CD4-positive, alpha-beta memory T cell (primary cell): ENCODE data around the gene VWC2L. TPM values are rescaled to one million over a fixed set of nuclear protein-coding genes. Genes with fewer than 3 reads are reported as not detected.

Experiments used
- CTCF ChIA-PET: fragments of 350-600 bp; sonication (Branson Sonifier 250); formaldehyde crosslinking; loops from one replicate; lab custom pipeline; 2021; ENCODE audit warnings: inconsistent platforms; ENCODE audit not compliant: partially characterized antibody; lab: Charles Lee
- POLR2A ChIA-PET: fragments of 350-600 bp; sonication (Branson Sonifier 250); formaldehyde crosslinking; loops from one replicate; lab custom pipeline; 2021; ENCODE audit not compliant: partially characterized antibody; lab: Charles Lee
- DNase-seq, 5 donors: peaks; one replicate each; pipeline versions ENCODE4 v3.0.0 to v3.0.0-alpha.2; 2020 to 2022; ENCODE audit warnings: mixed read lengths in 1 of 5
- H3K27ac ChIP-seq: one replicate; pipeline ENCODE4 v1.7.0; 2013; ENCODE audit warnings: low read depth, low read length
- H3K27me3 ChIP-seq: 2 replicates; pipeline ENCODE4 v1.7.0; 2013; ENCODE audit warnings: mild to moderate bottlenecking, low read length, moderate library complexity; ENCODE audit not compliant: insufficient read depth
- H3K36me3 ChIP-seq: 2 replicates; pipeline ENCODE4 v1.7.0; 2013; ENCODE audit warnings: mild to moderate bottlenecking, low read length, moderate library complexity; ENCODE audit not compliant: insufficient read depth
- H3K4me1 ChIP-seq: 2 replicates; pipeline ENCODE4 v1.7.0; 2013; ENCODE audit warnings: mild to moderate bottlenecking, low read length, moderate library complexity; ENCODE audit not compliant: insufficient read depth
- H3K4me3 ChIP-seq, 2 donors: one replicate each; pipeline ENCODE4 v1.7.0; 2013; ENCODE audit warnings: low read length in 2 of 2, mild to moderate bottlenecking in 1 of 2
- H3K9me3 ChIP-seq, 2 donors: one replicate each; pipeline ENCODE4 v1.7.0; 2013; ENCODE audit warnings: low read length in 2 of 2, control low read depth in 1 of 2; ENCODE audit not compliant: control insufficient read depth in 1 of 2
- H3K27ac Mint-ChIP-seq, 7 donors: one replicate each; pipeline ENCODE4 v1.8.0; 2020 to 2021; ENCODE audit warnings: mixed read lengths in 7 of 7, mild to moderate bottlenecking in 6 of 7, inconsistent platforms in 3 of 7, moderate library complexity in 3 of 7
- H3K27me3 Mint-ChIP-seq, 2 donors: one replicate each; pipeline ENCODE4 v1.8.0; 2020 to 2021; ENCODE audit warnings: mixed read lengths in 2 of 2
- H3K36me3 Mint-ChIP-seq, 2 donors: one replicate each; pipeline ENCODE4 v1.8.0; 2020 to 2021; ENCODE audit warnings: mixed read lengths in 2 of 2, inconsistent platforms in 1 of 2, mild to moderate bottlenecking in 1 of 2
- H3K4me1 Mint-ChIP-seq, 4 donors: one replicate each; pipeline ENCODE4 v1.8.0; 2020 to 2021; ENCODE audit warnings: mixed read lengths in 4 of 4, mild to moderate bottlenecking in 1 of 4
- H3K4me3 Mint-ChIP-seq, 8 donors: one replicate each; pipeline ENCODE4 v1.8.0; 2020 to 2021; ENCODE audit warnings: mixed read lengths in 8 of 8, mild to moderate bottlenecking in 7 of 8, moderate library complexity in 6 of 8, inconsistent platforms in 3 of 8
- H3K9me3 Mint-ChIP-seq, 8 donors: one replicate each; pipeline ENCODE4 v1.8.0; 2020 to 2021; ENCODE audit warnings: mixed read lengths in 8 of 8, mild to moderate bottlenecking in 5 of 8, inconsistent platforms in 3 of 8, moderate library complexity in 1 of 8
- intact Hi-C: fragments of 100-400 bp; cut with micrococcal nuclease; formaldehyde crosslinking; loops from one replicate; pipeline ENCODE4 v1.15.1; 2023
- polyA plus RNA-seq, 2 donors: library from polyadenylated mRNA; unstranded; fragments of 300-500 nt; fragmentation: Illumina TruSeq; gene quantifications; one replicate each; pipeline ENCODE4 v1.2.3, GENCODE V29; 2021
- total RNA-seq, 2 experiments: library from RNA; stranded (reverse); gene quantifications; one replicate each; pipeline ENCODE4 v1.2.3, GENCODE V29; 2021

VWC2L gene
- total and polyA plus RNA-seq, 4 experiments from 2014 or later = not detected

DNA sequence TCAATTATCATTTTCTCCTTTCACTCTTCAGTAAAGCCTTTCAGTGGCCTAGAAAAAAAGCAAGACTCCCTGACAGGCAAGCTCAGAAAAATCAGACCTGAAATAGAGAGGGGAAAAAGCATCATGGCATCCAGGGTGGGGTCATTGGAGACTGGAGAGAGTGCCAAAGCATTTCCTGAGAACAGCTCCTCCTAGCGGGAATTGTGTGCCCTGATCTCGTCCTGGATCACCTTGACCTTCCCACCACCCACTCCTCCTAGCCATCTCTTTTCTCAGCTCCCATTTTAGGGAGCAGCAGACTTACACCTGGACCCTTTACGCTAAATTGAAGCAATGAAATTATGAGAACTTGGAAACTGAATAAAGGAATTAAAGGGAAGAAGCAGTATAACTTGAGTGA lies 176.6 kb downstream of the VWC2L start:
- Mint-ChIP-seq H3K36me3 (no peaks in the 10 kb centered on the region), H3K9me3 (peaks cover 0 to 5% (median 2%) of the 10 kb centered on the region in 8 donors), H3K4me3 (no peak overlapping the region), H3K4me1 (no peaks in the 10 kb centered on the region), H3K27me3 (no peaks in the 10 kb centered on the region), H3K27ac (no peak overlapping the region)
- no peaks in the 10 kb centered on the region for H3K4me1 ChIP-seq
- no peaks in the 10 kb centered on the region for H3K9me3 ChIP-seq
- no peak overlapping the region for H3K4me3 ChIP-seq
- no peak for DNase-seq
- H3K27me3 ChIP-seq = no peaks in the 10 kb centered on the region
- CTCF ChIA-PET = no interaction called here
- POLR2A ChIA-PET = no interaction called here
- H3K36me3 ChIP-seq = no peaks in the 10 kb centered on the region
- no peak overlapping the region for H3K27ac ChIP-seq
- intact Hi-C loops = no loop called here

GRCh38 chr2:214591366-214591765 lies 180.5 kb downstream of the VWC2L start:
- Mint-ChIP-seq H3K27me3 (no peaks in the 10 kb centered on the region), H3K4me1 (no peaks in the 10 kb centered on the region), H3K9me3 (peaks cover 0 to 5% (median 2%) of the 10 kb centered on the region in 8 donors), H3K36me3 (no peaks in the 10 kb centered on the region), H3K4me3 (no peak overlapping the region), H3K27ac (no peak overlapping the region)
- Histone ChIP-seq H3K27me3 (no peaks in the 10 kb centered on the region), H3K27ac (no peak overlapping the region), H3K4me1 (no peaks in the 10 kb centered on the region), H3K36me3 (no peaks in the 10 kb centered on the region), H3K4me3 (no peak overlapping the region), H3K9me3 (no peaks in the 10 kb centered on the region)
- intact Hi-C loops = no loop called here
- DNase-seq = no peak
- POLR2A ChIA-PET = no interaction called here
- CTCF ChIA-PET = no interaction called here

GRCh38 chr2:214592011-214592410 lies 181.2 kb downstream of the VWC2L start:
- no peak for DNase-seq
- Mint-ChIP-seq H3K36me3 (no peaks in the 10 kb centered on the region), H3K4me1 (no peaks in the 10 kb centered on the region), H3K9me3 (peaks cover 0 to 5% (median 2%) of the 10 kb centered on the region in 8 donors), H3K27me3 (no peaks in the 10 kb centered on the region), H3K27ac (no peak overlapping the region), H3K4me3 (no peak overlapping the region)
- Histone ChIP-seq H3K36me3 (no peaks in the 10 kb centered on the region), H3K27me3 (no peaks in the 10 kb centered on the region), H3K4me3 (no peak overlapping the region), H3K27ac (no peak overlapping the region), H3K9me3 (no peaks in the 10 kb centered on the region), H3K4me1 (no peaks in the 10 kb centered on the region)
- CTCF ChIA-PET = no interaction called here
- intact Hi-C loops = no loop called here
- POLR2A ChIA-PET = no interaction called here

DNA sequence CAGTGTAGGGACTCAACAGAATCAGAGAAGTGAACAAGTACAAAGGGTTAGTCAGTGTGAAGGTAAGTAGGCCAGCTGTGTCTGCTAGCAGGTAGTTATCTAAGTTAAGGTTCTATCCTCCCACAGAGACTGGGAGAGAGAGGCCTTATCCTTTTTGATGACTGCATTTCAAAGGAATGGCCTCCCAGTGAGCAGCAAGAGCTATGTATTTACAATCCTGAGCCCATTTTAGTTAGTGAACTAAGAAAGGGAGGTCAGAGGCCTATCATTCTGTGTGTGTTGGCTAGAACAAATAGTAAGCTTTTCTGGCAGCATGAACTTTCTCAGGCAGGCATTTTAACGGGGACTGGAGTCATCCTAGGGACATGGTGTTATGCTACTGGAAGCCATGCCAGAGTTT lies 182.9 kb downstream of the VWC2L start:
- CTCF ChIA-PET = interaction anchor here (0.6 kb wide), 1 partner anchor 699 kb away, joined by 3 read pairs; no protein-coding TSS in a partner anchor

GRCh38 chr2:214601852-214602633 lies 191.2 kb downstream of the VWC2L start:
- no peak for DNase-seq
- no peaks in the 10 kb centered on the region for H3K27me3 Mint-ChIP-seq
- no peaks in the 10 kb centered on the region for H3K9me3 Mint-ChIP-seq
- Histone ChIP-seq H3K4me1 (no peaks in the 10 kb centered on the region), H3K4me3 (no peak overlapping the region), H3K27ac (no peak overlapping the region), H3K27me3 (no peaks in the 10 kb centered on the region), H3K9me3 (no peaks in the 10 kb centered on the region), H3K36me3 (no peaks in the 10 kb centered on the region)
- POLR2A ChIA-PET = no interaction called here
- intact Hi-C loops = no loop called here
- no peaks in the 10 kb centered on the region for H3K4me1 Mint-ChIP-seq
- H3K36me3 Mint-ChIP-seq = no peaks in the 10 kb centered on the region
- no peak overlapping the region for H3K4me3 Mint-ChIP-seq
- no peak overlapping the region for H3K27ac Mint-ChIP-seq
- CTCF ChIA-PET = no interaction called here

More for the DNA sequence above, 182.9 kb downstream of the VWC2L start:
- H3K27me3 ChIP-seq = no peaks in the 10 kb centered on the region
- POLR2A ChIA-PET = no interaction called here
- H3K27ac Mint-ChIP-seq = no peak overlapping the region
- H3K27ac ChIP-seq = no peak overlapping the region
- H3K9me3 ChIP-seq = no peaks in the 10 kb centered on the region
- no peaks in the 10 kb centered on the region for H3K36me3 ChIP-seq
- no peaks in the 10 kb centered on the region for H3K4me1 Mint-ChIP-seq
- H3K9me3 Mint-ChIP-seq = peaks cover 0 to 5% (median 2%) of the 10 kb centered on the region in 8 donors
- H3K4me1 ChIP-seq = no peaks in the 10 kb centered on the region
- H3K4me3 ChIP-seq = no peak overlapping the region
- no peaks in the 10 kb centered on the region for H3K36me3 Mint-ChIP-seq
- DNase-seq = no peak
- intact Hi-C loops = no loop called here
- H3K27me3 Mint-ChIP-seq = no peaks in the 10 kb centered on the region
- H3K4me3 Mint-ChIP-seq = no peak overlapping the region

- H3K4me1 ChIP-seq = no peaks in the 10 kb centered on the region
- no peak overlapping the region for H3K27ac ChIP-seq
- POLR2A ChIA-PET = no interaction called here
- Mint-ChIP-seq H3K27ac (no peak overlapping the region), H3K4me3 (no peak overlapping the region), H3K36me3 (no peaks in the 10 kb centered on the region), H3K27me3 (no peaks in the 10 kb centered on the region), H3K4me1 (no peaks in the 10 kb centered on the region), H3K9me3 (peaks cover 0 to 2% (median 0%) of the 10 kb centered on the region in 8 donors)
- H3K36me3 ChIP-seq = no peaks in the 10 kb centered on the region
- H3K9me3 ChIP-seq = no peaks in the 10 kb centered on the region
- CTCF ChIA-PET = no interaction called here
- H3K27me3 ChIP-seq = no peaks in the 10 kb centered on the region
- no peak for DNase-seq
- no peak overlapping the region for H3K4me3 ChIP-seq
- intact Hi-C loops = no loop called here
Measured at GRCh38 chr2:214604861-214605260, 194.0 kb downstream of the VWC2L start.

- no peaks in the 10 kb centered on the region for H3K36me3 ChIP-seq
- intact Hi-C loops = no loop called here
- CTCF ChIA-PET = no interaction called here
- no peaks in the 10 kb centered on the region for H3K27me3 ChIP-seq
- no peak overlapping the region for H3K27ac Mint-ChIP-seq
- H3K27me3 Mint-ChIP-seq = no peaks in the 10 kb centered on the region
- H3K27ac ChIP-seq = no peak overlapping the region
- H3K36me3 Mint-ChIP-seq = no peaks in the 10 kb centered on the region
- no peak overlapping the region for H3K4me3 ChIP-seq
- no peaks in the 10 kb centered on the region for H3K4me1 ChIP-seq
- H3K9me3 Mint-ChIP-seq = peaks cover 0 to 2% (median 0%) of the 10 kb centered on the region in 8 donors
- no peaks in the 10 kb centered on the region for H3K9me3 ChIP-seq
- H3K4me1 Mint-ChIP-seq = no peaks in the 10 kb centered on the region
- no peak overlapping the region for H3K4me3 Mint-ChIP-seq
- POLR2A ChIA-PET = no interaction called here
- DNase-seq = no peak
Measured at GRCh38 chr2:214607051-214607450, 196.2 kb downstream of the VWC2L start.
